GM19455 (cell line): Measurements from ENCODE around the gene FSCN2.
"Not testable (repeated sequence)": the region's sequence is repeated elsewhere in the genome, so short reads cannot be mapped to it uniquely, and the experiment has no call there.

Experiments
- ATAC-seq: cut with Tn5 transposase; IDR thresholded peaks from one replicate; pipeline ENCODE4 v1.9.1; 2021; ENCODE audit not compliant: unreplicated experiment

The FSCN2 gene

DNA sequence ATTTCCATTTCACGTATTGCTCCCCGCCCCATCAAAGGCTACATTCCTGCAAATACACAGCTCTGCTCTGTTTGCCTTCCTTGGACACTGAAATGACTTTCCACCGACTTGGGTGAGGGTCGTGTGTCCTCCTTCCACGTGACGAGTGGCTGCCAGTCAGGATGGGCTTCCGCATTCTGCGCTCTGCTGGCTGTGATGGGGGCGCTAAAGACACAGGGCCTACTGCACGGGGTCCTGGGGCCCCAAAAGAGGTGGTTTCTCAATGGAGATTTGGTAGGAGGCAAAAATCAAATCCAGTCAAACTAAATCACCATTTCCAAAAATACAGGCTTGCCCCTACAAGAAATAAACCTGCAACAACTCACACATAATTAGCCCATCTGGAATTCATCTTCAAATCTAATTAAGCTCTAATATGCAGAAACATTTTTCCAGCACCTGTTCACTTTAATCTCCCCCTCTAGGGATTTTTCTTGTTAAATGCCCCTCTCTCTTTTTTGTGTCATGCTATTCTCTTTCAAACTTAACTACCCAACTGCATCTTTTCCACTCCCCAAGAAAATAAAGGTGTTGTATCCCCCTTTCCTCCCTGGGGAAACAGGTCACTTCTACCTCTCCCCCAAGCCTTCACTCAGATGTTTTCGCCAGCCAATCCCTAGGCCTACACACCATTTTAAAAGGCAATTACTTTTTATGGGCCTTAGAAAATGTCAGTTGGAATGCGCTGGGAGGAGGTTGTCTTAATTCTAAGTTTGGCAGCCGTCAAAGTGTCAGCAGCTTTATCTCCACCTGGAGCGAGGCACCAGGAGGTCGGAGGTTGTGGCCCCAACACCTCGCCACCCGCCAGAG lies 45.8 kb downstream of the FSCN2 start:
- no peak for ATAC-seq

DNA sequence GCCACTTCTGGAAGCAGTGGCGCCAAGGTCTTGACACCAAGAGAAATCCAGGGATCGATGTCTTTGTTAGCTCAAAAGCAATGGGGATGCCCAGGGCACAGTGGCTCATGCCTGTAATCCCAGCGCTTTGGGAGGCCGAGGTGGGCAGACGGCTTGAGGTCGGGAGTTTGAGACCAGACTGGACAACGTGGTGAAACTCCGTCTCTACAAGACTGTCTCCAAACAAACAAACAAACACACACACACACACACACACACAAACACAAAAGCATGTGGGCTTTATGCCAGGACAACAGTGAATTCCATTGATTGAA lies 46.4 kb downstream of the FSCN2 start:
- ATAC-seq, result no peak

DNA sequence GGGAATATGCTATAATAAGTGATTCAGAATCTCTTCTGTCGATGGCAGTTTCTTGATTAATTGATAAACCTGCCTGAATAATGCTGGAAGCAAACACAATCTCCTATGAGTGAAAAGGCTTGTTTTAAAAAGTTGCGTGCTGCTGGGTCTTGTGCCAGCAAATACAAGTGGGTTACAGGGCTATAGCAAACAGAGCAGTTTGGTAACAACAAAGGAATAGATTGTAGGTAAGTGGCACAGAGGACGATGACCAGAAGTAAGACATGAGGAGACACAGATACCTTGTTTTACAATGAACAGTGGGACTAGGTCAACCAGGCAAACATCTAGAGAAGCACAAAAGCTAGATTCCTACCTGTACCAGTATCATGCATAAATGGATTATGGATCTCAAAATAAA lies 47.7 kb downstream of the FSCN2 start:
- ATAC-seq, result no peak

- no peak for ATAC-seq
Observed at GRCh38 chr17:81576621-81577277, 48.6 kb downstream of the FSCN2 start.

DNA sequence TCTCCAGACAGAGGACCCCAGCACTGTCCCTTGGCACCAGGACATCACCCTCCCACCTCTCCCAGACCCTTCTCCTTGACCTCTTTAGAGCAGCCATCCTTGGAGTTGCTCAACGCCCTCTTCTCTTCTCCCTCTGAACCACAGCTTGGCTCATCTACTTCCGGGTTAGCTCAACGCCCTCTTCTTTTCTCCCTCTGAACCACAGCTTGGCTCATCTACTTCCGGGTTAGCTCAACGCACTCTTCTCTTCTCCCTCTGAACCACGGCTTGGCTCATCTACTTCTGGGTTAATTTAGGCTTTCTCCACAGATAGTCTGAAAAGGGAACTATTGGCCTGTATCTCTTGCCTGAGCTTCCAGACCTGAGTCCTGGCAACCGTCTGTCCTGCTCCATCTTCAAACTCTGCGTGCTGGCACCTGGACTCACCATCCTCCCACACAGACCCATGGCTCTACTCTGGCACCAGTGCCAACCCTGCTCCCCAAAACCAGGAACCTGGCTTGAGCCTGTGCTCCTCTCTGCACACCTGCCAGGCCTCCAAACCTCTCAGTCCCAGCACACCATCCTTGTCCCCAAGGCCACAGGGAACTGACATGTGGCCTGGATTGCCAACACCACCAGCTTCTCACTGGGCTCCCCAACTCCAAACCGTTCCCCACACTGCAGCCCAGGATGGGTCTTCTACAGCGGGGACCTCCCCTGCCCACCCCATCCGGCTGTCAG lies 49.3 kb downstream of the FSCN2 start:
- ATAC-seq, result no peak

- no peak for ATAC-seq
Observed at GRCh38 chr17:81578038-81578441, 49.9 kb downstream of the FSCN2 start.

DNA sequence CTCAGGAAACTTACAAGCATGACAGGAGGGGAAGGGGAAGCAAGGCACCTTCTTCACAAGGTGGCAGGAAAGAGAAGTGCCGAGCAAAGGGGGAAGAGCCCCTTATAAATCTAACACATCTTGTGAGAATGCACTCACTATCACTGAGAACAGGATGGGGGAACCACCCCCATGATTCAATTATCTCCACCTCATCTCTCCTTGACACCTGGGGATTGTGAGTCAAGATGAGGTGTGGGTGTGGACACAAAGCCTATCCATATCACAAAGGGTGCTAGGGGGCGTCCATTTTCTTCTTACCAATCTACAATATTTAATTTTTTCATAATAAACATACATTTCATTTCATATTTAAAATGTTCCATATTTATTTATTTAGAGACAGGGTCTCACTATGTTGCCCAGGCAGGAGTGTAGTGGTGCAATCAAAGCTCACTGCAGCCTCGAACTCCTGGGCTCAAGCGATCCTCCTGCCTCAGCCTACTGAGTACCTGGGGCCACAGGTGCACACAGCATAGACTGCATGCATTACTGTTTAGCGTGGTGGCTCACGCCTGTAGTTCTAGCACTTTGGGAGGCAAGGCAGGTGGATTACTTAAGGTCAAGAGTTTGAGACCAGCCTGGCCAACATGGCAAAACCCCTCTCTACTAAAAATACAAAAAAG lies 50.5 kb downstream of the FSCN2 start:
- ATAC-seq, result no peak

- no peak for ATAC-seq
Observed at GRCh38 chr17:81579298-81579697, 51.1 kb downstream of the FSCN2 start.

- ATAC-seq, result no peak
Observed at GRCh38 chr17:81579821-81580321, 51.7 kb downstream of the FSCN2 start.

GRCh38 chr17:81580481-81580880 lies 52.3 kb downstream of the FSCN2 start:
- ATAC-seq, result no peak

- no peak for ATAC-seq
Observed at GRCh38 chr17:81581758-81582157, 53.6 kb downstream of the FSCN2 start.

DNA sequence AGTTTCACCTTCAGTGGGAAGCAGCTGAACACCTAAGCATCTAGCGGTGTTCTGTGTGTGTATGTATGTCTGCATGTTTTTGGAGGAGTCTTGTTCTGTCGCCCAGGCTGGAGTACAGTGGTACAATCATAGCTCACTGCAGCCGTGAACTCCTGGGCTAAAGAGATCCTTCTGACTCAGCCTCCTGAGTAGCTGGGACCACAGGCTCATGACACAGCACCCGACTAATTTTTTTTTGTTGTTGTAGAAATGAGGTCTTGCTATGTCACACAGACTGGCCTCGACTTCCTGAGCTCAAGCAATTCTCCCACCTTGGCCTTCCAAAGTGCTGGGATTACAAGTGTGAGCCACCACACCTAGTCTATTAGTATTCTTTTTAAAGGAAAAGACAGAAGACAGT lies 54.2 kb downstream of the FSCN2 start:
- no peak for ATAC-seq

DNA sequence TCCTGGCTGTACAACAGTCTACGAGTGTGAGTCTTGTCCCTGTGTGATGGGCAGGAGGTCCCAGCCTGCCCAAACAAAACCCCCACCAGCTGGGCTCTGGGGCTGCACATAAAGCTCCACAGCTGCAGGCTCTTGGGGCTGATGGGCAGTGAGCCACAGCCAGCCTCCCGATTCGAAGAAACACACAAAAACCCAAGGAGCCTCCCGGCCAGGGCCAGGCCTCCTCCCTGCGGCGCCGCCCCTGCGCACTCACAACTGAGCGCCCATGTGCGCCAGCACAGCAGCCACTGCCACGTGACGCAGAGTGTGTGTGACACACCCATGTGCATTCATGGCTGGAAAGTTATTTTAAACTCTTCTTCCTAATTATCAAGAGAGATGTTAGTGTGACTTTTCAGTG lies 54.6 kb downstream of the FSCN2 start:
- no peak for ATAC-seq

DNA sequence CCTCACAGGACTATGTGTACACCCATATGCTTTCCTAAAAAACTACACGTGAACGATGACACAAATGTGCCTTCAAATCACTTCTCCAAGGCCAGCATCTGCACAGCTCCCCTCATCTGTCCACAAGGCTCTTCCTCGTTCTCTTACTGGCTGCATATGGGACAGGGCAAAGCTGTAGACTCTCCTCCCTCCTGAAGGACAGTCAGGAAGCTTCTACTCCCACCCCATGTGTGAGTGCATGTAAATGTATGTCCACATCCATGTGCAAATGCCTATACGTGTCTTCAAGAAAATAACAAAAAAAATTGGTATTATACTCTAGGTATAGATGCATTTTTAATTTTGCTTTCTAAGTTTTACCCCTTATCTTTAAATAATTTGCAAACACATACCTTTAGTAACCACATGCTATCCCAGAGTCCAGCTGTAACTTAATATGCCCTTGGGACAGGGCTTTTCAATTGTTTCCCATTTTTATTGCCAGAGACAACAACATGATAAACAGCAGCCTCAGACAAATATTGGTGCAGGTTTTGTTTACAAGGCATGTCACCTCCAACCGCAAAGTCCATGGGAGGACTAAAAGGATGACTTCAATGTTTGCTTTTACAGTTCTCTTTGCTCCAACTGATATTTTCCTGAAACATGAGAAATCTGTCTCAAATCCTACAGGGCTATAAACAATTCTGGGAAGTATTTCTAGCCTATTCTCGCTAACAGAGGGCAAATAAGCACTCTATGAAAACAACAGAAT lies 55.6 kb downstream of the FSCN2 start:
- no peak for ATAC-seq

DNA sequence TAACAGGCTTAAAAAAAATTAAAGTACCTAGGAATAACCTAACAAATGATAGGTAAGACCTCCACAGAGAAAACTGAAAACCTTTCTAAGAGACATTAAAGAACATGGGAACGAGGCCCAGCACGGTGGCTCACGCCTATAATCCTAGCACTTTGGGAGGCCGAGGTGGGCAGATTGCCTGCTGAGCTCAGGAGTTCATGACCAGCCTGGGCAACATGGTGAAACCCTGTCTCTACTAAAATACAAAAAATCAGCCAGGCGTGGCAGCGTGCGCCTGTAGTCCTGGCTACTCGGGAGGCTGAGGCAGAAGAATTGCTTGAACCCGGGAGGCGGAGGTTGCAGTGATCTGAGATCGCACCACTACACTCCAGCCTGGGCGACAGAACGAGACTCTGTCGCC lies 56.6 kb downstream of the FSCN2 start:
- ATAC-seq, result not testable (repeated sequence)

GRCh38 chr17:81586096-81586495 lies 57.9 kb downstream of the FSCN2 start:
- no peak for ATAC-seq
